ENCODE measurements around the gene ALK.

GRCh38 chr2:29573147-29573546 is 348.2 kb downstream of the ALK start:
- TF ChIP-seq CTCF (IDR thresholded peaks at IDR 0.05), result no peak
- TF ChIP-seq POLR2A (IDR thresholded peaks at IDR 0.05), result no peak
- no peak for TF ChIP-seq EP300 (IDR thresholded peaks at IDR 0.05)
- TF ChIP-seq POLR2AphosphoS5 (IDR thresholded peaks at IDR 0.05), result no peak
